8988T (cell line): ENCODE results near the gene CBX5.
"Not testable (repeated sequence)": the region's sequence is repeated elsewhere in the genome, so short reads cannot be mapped to it uniquely, and the experiment has no call there.

Experiments
- DNase-seq: peaks from one replicate; pipeline ENCODE4 v3.0.0; 2011

CBX5 gene

DNA sequence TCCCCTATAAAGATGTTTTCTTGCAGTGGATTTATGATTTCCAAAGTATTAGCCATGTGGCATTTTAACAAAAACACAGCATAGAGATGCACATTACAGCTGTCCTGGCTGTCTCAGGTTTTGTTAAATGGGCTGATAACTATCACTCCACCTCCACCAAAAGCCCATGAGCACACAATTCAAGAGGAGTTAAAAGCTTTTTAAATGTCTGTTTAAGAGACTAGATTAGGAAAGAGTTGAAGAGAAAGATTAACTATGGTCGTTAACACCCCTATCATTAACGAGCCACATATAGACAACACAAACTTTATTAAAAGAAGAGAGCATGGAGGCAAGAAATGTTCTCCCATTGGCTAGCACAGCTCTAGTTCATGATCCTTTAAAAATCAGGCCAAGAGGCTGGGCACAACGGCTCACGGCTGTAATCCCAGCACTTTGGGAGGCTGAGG is 14.5 kb downstream of the CBX5 start:
- DNase-seq: no peak

DNA sequence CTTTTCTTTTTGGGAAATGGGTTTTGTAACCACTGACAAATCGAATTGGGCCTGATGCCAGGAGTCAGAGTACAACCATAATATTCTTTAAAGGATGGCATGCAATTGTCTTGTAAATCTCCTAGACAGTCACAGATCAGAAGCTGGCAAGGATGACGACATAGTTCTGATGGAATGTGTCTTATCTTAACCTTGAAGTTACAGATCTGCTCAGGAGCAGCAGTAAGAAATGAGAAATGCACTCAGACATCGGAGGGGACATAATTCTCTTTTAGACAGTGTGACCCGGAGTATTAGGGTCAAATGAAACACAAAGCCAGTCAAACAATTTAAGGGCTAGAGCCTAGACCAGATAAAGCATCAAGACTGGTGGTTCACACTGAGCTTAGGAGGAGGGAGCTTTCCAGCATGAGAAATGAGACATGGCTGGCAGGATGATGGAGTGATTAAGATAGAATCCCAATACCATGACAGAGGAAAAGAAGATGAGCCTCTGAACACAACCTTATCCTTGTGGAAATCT is 17.5 kb downstream of the CBX5 start:
- DNase-seq: no peak

DNA sequence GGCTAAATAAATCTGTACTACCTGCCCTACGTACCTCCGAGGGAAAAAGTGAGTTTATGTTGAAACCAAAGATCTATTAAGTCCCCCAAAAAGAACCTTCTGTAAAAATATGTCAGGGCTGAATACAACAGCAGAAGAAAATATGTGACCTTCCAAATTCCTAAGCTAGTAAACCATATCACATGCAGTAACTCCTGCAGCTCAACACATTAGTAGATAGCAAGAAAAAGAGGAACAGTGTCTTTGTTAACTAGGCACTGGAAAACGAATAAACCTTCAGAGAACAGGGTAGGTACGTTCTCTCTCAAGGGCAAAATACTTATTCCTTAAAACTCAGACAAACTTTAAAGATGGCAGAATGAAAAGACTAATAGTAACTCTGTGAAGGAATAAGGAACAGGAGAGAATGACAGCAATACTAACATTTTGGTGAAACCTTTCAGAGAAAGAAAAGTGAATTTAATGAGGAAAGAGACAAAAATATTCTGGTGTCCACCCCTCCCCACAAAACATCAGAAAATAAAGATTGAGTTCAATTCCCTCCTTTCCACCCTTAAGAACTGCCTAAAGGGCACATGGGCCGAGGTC is 18.0 kb downstream of the CBX5 start:
- DNase-seq: no peak

DNA sequence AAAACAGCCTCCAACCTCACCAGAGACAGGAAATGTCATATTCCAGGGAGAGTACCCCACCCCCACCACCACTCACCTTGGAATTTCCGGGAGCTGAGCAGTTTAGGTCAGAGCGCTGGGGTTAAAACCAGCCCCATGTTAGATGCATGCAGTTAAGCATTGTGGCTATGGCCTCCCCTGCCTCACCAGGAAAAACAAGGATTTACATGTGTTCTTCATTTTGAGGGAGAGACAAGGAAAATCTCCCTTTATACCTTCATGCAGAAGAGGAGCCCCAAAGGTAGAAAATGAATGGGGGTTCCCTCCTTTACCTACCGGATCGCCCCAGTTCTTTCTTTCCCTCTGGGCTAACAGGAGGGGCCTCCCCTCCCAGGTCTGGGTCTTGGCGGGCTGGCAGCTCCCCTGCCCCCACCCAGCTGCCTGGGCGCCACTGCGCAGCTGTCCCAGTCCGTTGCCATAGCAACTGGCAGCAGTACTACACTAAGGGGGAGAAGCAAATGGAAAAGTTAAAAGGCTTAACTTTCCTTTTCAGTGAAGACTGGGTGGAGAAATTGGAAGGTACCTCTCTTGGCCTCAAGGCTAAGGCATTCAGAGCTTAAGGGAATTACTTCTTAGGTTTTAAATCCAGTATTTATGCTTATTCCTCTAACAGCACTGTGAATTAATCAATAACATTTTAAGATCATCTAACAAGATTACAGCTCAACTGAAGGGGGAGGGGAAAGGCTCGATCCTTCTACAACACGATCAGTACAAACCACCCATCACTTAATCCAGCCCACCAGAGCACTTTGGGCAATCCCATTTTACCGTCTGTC is 20.5 kb downstream of the CBX5 start:
- DNase-seq: peak; percentile 55

DNA sequence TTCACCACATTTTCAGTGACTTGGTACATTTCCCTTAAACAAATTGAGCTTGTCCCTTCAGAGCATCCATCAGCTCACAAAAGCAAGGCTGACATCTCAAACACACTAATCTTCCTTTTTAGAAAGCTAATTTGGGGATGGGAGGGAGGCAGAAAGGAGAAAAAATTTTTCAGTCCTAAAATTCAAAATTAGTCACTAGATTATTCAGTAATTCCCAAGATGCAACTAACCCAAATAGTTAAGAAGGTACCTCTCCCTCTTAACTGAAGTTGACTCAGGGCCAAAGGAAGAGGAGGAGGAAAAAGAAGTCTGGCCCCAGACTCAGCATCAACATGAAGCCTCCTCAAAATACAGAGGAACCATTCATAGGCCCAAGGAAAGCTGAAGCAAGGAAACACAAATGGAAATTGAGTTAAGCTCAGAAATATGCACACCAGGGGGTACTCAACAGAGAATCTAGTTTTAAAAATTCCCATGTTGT is 21.7 kb downstream of the CBX5 start:
- DNase-seq: no peak

DNA sequence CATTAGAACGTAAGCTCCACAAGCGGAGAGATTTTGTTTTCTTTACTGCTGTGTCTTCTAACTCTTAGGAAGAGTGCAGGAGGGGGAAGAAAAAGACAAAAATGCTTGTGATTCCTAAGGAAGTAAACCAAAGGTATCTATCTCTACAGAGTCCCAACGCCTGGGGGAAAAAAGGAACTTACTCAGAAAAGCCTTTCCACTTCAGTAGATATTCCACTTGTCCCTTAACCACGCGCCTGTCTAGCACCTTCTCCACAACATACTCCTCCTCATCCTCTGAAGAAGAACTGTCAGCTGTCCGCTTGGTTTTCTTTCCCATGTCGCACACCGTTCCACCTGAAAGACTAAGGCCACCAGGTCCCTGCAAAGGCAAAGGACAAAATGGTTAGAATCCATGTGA is 22.6 kb downstream of the CBX5 start:
- no peak for DNase-seq

DNA sequence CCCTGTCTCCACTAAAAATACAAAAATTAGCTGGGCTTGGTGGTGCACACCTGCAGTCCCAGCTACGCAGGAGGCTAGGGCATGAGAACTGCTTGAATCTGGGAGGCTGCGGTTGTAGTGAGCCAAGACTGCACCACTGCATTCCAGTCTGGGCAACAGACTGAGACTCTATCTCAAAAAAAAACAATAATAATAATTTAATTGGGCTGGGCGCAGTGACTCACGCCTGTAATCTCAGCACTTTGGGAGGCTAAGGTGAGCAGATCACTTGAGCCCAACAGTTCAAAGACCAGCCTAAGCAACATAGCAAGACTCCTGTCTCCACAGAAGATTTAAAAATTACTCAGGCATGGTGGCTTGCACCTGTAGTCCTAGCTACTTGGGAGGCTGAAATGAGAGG is 26.7 kb downstream of the CBX5 start:
- no peak for DNase-seq

DNA sequence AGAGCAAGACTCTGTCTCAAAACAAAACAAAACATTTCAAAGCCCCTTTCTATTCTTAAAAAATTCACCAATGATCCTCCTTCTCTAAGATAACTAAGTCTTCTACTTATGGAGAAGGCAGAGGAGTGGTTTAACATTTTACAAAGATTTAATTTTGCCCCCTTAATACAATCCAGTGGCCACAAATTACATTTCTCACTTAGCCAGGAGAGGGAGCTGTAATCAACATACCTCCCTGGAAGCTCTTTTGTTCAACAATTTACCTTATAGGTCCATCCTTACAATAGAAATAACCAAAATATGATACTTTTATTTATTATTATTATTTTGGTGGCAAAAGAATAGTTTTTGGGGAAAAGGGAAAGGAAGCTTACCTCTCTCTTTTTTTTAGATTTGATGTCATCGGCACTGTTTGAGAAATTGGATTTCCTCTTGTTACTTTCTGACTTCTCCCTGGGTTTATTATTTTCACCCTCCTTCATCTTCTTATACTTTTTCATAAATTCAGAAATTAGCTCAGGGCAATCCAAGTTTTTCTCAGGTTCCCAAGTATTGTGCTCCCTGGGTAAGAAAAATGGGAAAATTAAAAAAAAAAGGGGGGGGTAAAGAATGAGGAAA is 28.1 kb downstream of the CBX5 start:
- peak; percentile 19 for DNase-seq

DNA sequence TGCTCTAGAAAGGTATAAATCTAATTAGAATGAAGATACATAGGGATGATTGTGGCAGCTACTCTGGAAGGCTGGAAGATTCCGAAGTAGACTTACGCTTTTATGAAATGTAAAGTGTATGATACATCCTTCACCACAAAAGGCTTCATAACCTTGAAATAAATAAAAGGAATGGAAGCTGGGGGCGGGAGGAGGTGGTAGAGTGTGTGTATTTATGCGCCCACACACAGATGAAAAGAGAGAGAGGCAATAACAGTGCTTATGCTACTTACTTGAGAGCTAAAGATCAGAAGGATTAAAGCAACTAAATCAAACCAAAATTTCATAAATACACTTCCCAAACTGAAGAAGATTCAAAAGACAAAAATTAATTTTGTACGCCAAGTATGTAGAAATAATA is 30.4 kb downstream of the CBX5 start:
- DNase-seq: no peak

DNA sequence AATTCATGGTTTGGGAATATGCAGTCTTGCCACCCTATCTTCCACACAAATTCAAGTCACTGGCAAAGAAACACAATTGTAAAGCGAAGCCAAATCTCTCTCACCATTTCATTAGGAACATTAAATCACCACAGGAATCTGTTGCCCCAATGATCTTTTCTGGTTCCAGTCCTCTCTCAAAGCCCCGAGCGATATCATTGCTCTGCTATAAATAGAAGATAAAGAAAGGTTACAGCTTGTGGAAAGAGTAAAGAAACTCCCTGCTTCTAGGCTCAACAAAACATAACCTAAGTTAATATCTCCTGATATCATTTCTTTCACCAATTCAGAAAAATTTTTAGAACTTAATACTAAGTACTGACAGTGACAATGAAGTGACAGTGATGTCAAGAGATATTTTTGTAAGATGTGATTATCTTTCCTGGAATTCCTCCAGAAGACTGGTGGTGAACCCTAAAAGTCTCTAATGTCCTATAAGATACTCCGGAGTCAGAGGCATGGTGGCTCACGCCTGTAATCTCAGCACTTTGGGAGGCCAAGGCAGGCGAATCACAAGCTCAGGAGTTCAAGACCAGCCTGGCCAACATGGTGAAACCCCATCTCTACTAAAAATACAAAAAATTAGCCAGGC is 33.8 kb downstream of the CBX5 start:
- no peak for DNase-seq

DNA sequence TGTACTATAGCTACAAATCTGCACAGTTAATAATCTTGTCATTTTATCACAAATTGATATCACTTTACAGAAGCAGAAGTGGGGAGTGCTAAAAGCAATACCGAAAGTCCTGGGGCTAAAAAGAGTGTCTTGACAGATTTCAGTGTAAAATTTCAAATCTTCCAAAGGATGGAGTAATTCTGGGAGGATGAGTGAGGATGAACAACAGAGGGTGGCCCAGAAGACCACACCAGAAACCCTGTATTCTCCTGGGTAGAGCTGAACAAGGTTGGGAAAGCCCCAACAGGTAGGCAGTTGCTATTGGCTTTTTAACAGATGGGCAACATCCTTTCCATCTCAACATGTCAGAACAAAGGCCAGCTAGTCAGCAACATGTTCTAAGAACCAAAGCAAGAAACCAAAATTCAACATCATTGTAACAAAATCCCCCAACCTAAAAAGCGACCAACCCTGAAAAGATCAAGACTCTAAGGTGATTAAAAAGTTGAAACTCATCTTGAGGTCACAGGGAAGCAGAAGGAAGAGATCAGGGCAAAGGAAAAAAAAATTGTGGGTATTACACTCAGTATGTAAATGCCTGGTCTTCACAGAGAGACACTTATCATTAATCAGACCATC is 38.8 kb downstream of the CBX5 start:
- no peak for DNase-seq

DNA sequence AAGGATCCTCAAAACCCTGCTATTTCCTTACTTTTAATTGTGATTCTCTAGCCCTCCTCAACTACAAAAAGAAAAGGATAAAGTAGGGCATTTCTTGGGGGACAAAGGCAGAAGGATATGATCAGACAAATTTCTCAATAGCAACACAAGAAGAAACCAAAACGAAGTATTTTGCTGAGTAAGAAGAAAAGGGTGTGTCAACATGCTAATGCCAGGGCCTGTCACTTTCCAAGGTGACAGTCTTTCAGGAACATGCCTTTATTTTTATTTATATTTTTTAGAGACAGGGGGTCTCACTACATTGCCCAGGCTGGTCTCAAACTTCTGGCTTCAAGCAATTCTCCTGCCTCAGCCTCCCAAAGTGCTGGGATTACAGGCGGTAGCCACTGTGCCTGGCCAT is 39.8 kb downstream of the CBX5 start:
- DNase-seq: no peak

DNA sequence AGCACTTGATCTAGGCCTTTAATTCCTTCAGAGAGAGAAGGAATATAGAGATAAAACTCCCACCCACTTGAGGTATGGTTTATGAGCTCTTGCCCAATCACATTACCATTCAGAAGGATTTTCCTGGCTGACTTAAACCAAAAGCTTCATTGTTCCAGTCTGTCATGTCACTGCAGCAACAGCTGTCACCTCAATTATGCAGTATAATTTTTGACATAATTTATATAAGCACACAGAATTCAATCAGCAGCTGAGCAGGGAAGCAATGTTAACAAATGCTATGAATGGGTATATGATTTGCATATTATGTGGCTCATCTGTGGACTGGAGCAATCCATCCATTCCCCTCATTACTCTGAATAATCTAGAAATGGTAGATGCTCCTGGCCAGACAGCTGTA is 40.3 kb downstream of the CBX5 start:
- no peak for DNase-seq

DNA sequence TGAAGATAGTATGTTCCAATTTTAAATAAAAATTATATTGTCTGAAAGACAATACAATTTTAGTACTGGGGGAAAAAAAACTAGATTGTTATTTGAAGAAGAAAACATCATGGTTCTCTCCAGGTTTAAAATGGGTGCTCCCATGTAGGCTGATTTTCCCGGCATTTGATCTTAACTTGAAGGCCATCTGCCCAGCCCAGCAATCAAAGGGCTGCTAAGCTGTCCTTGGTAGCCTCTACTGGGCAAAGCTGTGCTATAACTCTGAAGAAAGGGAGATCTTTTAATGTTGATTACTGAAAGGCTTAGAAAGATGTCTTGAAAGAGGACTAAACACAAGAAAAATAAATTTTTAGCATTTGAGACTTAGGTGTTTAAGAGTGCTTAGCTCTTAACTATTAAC is 41.4 kb downstream of the CBX5 start:
- DNase-seq: no peak

DNA sequence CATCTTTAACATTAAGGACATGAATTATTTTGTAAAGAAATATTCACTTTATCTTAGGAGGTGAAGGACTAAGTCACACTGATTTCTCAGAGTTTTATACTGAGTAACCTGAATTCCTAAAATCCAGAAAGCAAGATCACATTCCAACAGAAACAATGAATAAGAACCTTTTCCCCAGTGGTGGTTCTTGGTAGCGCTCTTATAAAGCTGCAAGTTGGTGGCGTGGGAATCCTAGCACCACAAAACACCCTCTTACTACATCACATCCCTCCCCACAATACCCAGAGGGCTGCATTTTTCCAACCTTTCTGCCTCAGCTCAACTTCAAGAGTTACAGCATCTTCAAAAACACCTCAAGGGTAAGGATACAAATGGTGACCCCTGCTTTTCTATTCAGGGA is 47.1 kb downstream of the CBX5 start:
- no peak for DNase-seq

DNA sequence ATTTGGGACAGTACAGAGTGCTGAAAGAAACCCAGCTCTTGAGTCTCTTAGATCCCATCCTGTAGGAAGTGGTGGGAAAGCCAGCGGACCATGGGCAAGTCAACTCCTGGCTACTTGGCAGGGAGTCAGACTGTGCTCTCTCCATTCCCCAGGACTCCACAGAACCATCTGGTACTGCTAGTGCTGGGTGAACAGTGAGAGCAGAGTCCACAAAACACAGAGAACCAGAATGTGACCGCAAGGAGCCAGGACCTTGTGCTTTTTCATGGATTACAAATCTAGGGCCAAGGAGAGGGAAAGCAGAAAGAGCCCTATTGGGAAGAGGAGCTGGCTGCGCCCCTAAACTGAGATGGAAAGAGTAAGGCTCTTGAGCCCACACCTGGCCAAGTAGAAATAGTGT is 48.7 kb downstream of the CBX5 start:
- not testable (repeated sequence) for DNase-seq

DNA sequence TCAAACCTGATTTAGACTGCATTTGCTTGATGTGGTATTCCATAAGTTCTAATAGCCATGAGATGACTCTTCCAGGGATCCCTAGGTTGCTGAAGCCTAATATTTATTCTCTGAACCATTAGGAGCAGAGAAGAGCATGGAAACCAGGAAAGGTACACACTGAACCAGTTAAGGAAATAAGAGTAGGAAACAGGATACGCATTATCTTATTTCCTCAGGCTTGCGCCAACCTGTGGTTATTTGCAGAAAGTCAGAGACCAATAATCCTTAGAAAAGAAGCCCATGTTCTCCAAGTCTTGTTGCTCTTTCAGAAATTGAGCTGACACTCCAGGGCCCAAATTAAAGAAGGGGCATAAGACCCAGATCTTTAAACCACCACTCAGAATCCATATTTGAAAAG is 49.4 kb downstream of the CBX5 start:
- DNase-seq: no peak

DNA sequence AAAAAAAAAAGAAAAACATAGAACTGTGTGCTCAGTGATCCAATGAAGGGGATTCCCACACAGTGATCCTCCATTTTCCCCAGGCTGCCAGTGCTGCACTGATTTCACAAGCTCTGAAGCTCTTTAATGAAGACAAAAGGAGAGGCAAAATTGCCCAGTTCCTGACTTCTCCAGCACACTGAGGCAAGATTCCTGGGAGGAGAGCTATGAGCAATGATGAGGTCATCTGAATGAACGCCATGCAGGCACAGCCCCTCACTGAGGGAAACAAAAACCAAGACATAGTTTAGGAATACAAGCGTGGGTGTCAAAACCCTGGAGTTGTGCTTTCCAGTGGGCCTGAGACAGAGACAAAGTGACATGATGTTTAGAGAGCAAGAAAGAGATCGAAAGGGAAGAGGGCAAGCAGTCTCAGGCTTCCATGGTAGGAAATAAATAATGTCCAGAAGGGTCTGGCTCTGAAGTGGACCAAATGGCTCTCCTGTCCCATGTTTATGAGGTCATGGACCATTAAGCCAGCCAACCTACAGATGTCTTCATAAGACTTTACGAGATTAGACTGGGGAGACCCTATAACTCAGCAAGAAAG is 50.2 kb downstream of the CBX5 start:
- DNase-seq: no peak

DNA sequence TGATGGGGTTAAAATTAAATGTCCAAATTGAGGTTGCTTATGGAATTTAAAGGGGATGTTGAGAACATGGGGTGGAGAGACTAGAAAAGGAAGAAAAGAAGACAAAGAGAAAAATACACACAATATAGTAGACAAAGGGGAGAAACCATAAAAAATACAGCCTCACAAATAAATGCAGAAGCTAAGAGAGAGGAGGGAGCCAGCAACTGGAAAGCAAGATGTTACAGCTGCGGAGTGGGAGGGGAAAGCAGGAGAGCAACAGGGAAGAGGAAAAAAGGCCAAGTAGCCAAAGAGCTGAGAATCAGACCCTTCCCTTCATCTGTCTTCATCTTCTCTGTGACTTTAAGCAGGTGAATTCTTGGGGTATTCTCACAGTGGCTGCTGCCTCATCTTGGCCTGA is 51.5 kb downstream of the CBX5 start:
- DNase-seq: no peak

DNA sequence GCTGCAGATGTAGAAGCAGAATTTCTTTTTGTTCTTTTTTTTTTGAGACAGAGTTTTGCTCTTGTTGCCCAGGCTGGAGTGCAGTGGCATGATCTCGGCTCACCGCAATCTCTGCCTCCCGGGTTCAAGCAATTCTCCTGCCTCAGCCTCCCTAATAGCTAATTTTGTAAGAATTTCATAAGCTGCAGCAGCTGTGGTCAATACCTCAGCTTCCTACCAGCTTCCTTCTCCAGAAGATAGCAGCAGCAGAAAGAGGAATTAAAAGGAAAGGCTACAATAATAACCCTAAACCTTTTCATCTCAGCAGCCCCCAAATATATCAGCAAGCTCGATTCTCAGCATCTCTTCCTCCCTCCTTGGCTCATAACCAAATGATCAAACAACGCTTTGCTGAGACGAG is 52.0 kb downstream of the CBX5 start:
- not testable (repeated sequence) for DNase-seq

DNA sequence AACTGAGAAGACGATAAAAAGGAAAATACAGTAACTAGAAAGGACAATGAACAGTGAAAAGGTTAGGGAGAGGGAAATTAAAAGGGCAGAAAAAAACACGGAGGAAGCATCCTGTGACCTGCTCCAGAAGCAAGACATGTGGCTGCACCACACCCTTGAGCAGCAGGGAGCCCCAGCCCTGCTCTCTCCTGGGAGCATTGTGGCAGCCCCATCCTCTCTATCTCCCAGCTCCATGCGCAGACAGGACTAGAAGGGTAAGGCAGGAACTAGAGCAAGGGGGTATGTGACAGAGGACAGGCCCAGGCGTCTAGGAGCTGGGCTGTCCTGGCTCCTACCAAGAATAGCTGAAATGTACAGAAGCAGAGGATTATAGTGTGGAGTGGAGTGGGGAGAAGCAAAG is 52.5 kb downstream of the CBX5 start:
- no peak for DNase-seq

DNA sequence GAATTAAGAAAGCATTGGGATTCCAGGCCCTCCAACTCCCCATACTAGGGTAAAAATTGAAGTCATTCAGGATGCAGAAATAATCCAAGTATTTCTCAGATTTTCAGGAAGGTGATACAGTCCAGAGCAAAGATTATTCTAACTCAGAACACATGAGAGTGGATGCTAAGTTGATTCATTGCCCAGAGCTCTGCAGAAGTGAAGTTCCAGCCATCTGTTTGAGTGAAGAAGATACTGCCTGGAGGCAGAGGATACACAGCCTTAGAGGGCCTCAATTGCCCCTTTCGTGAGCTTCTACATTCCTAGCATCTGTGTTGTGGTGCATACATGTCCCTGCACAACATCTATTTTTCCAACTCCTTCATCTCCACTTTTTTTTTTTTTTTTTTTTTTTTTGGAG is 54.3 kb downstream of the CBX5 start:
- DNase-seq: no peak

DNA sequence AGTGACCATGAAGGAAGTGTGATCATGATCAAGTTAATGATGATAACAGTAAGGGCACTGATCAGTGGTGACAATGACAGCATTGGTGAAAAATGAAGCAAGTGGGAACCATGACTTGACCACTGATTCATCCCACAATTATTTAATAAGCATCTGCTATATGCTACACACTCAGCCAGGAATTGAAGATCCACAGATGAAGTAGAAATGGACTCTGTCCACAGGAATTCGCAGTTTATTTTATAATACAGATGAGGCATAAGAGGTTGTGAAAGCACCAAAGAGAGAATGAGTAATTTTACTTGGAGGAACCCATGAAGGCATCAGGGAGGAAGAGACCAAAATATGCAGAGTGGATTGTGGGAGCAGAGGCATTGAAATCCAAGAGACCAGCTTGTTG is 57.3 kb downstream of the CBX5 start:
- DNase-seq: no peak
